Keratinocyte (primary cell): ENCODE results near the gene TINAGL1. TPM values are rescaled to one million over a fixed set of nuclear protein-coding genes. Genes with fewer than 3 reads are reported as not detected.

Source experiments
- DNase-seq: peaks from one replicate; pipeline ENCODE4 v3.0.0-alpha.2; 2011; ENCODE audit warnings: low read depth, missing footprints, low spot score
- FAIRE-seq: peaks from 2 replicates; lab custom pipeline; 2011; peaks lifted over from hg19 to GRCh38; lab: Jason Lieb, UNC
- H2AFZ ChIP-seq: 2 replicates; pipeline ENCODE4 v1.6.0; 2012; ENCODE audit warnings: low read length, control low read depth, inconsistent platforms; ENCODE audit not compliant: control insufficient read depth
- H3K27ac ChIP-seq: 2 replicates; pipeline ENCODE4 v1.5.1; 2011; ENCODE audit warnings: low read length; ENCODE audit not compliant: control insufficient read depth, insufficient read depth
- H3K27me3 ChIP-seq: 3 replicates; pipeline ENCODE4 v1.6.0; 2011; ENCODE audit warnings: low read length; ENCODE audit not compliant: control insufficient read depth, insufficient read depth; ENCODE audit errors: extremely low read depth
- H3K36me3 ChIP-seq, 2 experiments: 2 replicates in 1 of 2; 3 replicates in 1 of 2; pipeline ENCODE4 v1.5.1; 2011; ENCODE audit warnings: low read length in 2 of 2, mild to moderate bottlenecking in 1 of 2; ENCODE audit not compliant: control insufficient read depth in 2 of 2, insufficient read depth in 2 of 2; ENCODE audit errors: extremely low read depth in 1 of 2
- H3K4me1 ChIP-seq: 3 replicates; pipeline ENCODE4 v1.5.1; 2011; ENCODE audit warnings: low read length; ENCODE audit not compliant: control insufficient read depth, insufficient read depth; ENCODE audit errors: extremely low read depth
- H3K4me2 ChIP-seq: 3 replicates; pipeline ENCODE4 v1.6.0; 2011; ENCODE audit warnings: low read depth, low read length; ENCODE audit not compliant: control insufficient read depth, insufficient read depth; ENCODE audit errors: extremely low read depth
- H3K4me3 ChIP-seq, 3 experiments: fragments of 200-600 bp in 1 of 3; sonication (generic) in 1 of 3; 2 replicates in 2 of 3; 3 replicates in 1 of 3; pipeline ENCODE4 v1.5.1; 2011 to 2016; ENCODE audit warnings: low read length in 3 of 3, mild to moderate bottlenecking in 3 of 3, control low read depth in 2 of 3, inconsistent platforms in 1 of 3, low read depth in 1 of 3, mixed read lengths in 1 of 3, mixed run types in 1 of 3, moderate library complexity in 1 of 3; ENCODE audit not compliant: control insufficient read depth in 2 of 3, insufficient read depth in 2 of 3; ENCODE audit errors: extremely low read depth in 1 of 3
- H3K79me2 ChIP-seq: 2 replicates; pipeline ENCODE4 v1.6.0; 2012; ENCODE audit warnings: low read length; ENCODE audit not compliant: control insufficient read depth, insufficient read depth
- H3K9ac ChIP-seq: 3 replicates; pipeline ENCODE4 v1.6.0; 2011; ENCODE audit warnings: low read length; ENCODE audit not compliant: control insufficient read depth, insufficient read depth; ENCODE audit errors: extremely low read depth
- H3K9me1 ChIP-seq: 3 replicates; pipeline ENCODE4 v1.6.0; 2011; ENCODE audit warnings: low read length; ENCODE audit not compliant: control insufficient read depth, insufficient read depth; ENCODE audit errors: extremely low read depth
- H3K9me3 ChIP-seq: 2 replicates; pipeline ENCODE4 v1.5.1; 2012; ENCODE audit warnings: low read depth, low read length; ENCODE audit not compliant: control insufficient read depth
- H4K20me1 ChIP-seq: 3 replicates; pipeline ENCODE4 v1.6.0; 2011; ENCODE audit warnings: low read length; ENCODE audit not compliant: control insufficient read depth, insufficient read depth; ENCODE audit errors: extremely low read depth
- CTCF ChIP-seq, 3 experiments: IDR thresholded peaks in 1 of 3; conservative IDR thresholded peaks in 1 of 3; optimal IDR thresholded peaks in 1 of 3; 2 replicates in 2 of 3; 3 replicates in 1 of 3; pipeline versions ENCODE3 to v1.5.1; 2011; ENCODE audit warnings: low read length in 3 of 3, mild to moderate bottlenecking in 3 of 3, moderate library complexity in 2 of 3, control low read depth in 1 of 3, inconsistent platforms in 1 of 3; ENCODE audit not compliant: insufficient read depth in 2 of 3; ENCODE audit errors: extremely low read depth in 1 of 3
- EZH2 ChIP-seq: IDR thresholded peaks from one replicate; pipeline ENCODE4 v1.6.1; 2012; ENCODE audit warnings: inconsistent platforms, mild to moderate bottlenecking, low read length, moderate library complexity
- dilution Hi-C: fragments of 300-500 bp; cut with MboI; formaldehyde crosslinking; loops from one replicate; pipeline ENCODE4 v1.7.0; 2020; ENCODE audit warnings: low sequenced_read_pairs; ENCODE audit not compliant: extremely low pct_ligation_motif_present
- polyA plus RNA-seq, 5 experiments: library from polyadenylated mRNA; depleted of rRNA in 3 of 5; stranded (reverse) in 3 of 5; stranded (forward) in 1 of 5; unstranded in 1 of 5; fragments of >200 nt; gene quantifications; 1 replicate in 1 of 5; 2 replicates in 3 of 5; 3 replicates in 1 of 5; pipeline versions ENCODE4 v1.2.1 to v1.2.3, GENCODE V29; 2011 to 2012; ENCODE audit warnings: missing spikeins in 2 of 5, low read depth in 1 of 5, low replicate concordance in 1 of 5

TINAGL1 gene
- polyA plus RNA-seq, 1 donor (not counting 4 experiments of a cell fraction or from before 2014, with no cell fraction given) = 189 TPM

GRCh38 chr1:31583082-31583994 is 7.0 kb downstream of the TINAGL1 start:
- Histone ChIP-seq H3K36me3 (peaks cover 56% of the 10 kb centered on the region in 2 experiments), H3K4me3 (no peak overlapping the region), H3K4me2 (no peak overlapping the region), H3K27ac (no peak overlapping the region), H3K4me1 (peaks cover 58% of the 10 kb centered on the region), H3K9me3 (no peaks in the 10 kb centered on the region), H4K20me1 (peaks cover 32% of the 10 kb centered on the region), H3K79me2 (peaks cover 44% of the 10 kb centered on the region), H3K27me3 (no peaks in the 10 kb centered on the region), H2AFZ (no peak overlapping the region), H3K9me1 (peaks cover 5% of the 10 kb centered on the region), H3K9ac (no peak overlapping the region)
- TF ChIP-seq EZH2 (no peak), CTCF (optimal IDR thresholded peaks at IDR 0.05 in 1 of 3, IDR thresholded peaks at IDR 0.05 in 1 of 3, conservative IDR thresholded peaks at IDR 0.05 in 1 of 3; ENCODE audit: extremely low read depth in 1 of 3, insufficient read depth in 2 of 3, low read length in 3 of 3) (no peak)
- DNase-seq (no peak), FAIRE-seq (no peak)
- dilution Hi-C loops = no loop called here

GRCh38 chr1:31583995-31584868 is 7.9 kb downstream of the TINAGL1 start:
- dilution Hi-C loops = no loop called here
- peaks cover 37% of the 10 kb centered on the region for H3K79me2 ChIP-seq
- no peaks in the 10 kb centered on the region for H3K9me3 ChIP-seq
- H3K27ac ChIP-seq = no peak overlapping the region
- FAIRE-seq (no peak), DNase-seq (no peak)
- no peak overlapping the region for H3K4me3 ChIP-seq
- H4K20me1 ChIP-seq = peaks cover 28% of the 10 kb centered on the region
- no peak overlapping the region for H3K4me2 ChIP-seq
- peaks cover 62% of the 10 kb centered on the region for H3K4me1 ChIP-seq
- no peak overlapping the region for H3K9ac ChIP-seq
- no peak for TF ChIP-seq EZH2
- no peak for TF ChIP-seq CTCF (optimal IDR thresholded peaks at IDR 0.05 in 1 of 3, IDR thresholded peaks at IDR 0.05 in 1 of 3, conservative IDR thresholded peaks at IDR 0.05 in 1 of 3; ENCODE audit: extremely low read depth in 1 of 3, insufficient read depth in 2 of 3, low read length in 3 of 3)
- H3K36me3 ChIP-seq = peaks cover 53 to 54% of the 10 kb centered on the region in 2 experiments
- H2AFZ ChIP-seq = no peak overlapping the region
- no peaks in the 10 kb centered on the region for H3K27me3 ChIP-seq
- H3K9me1 ChIP-seq = peaks cover 3% of the 10 kb centered on the region
